Sigmoid colon (tissue), 3 donors: Measurements from ENCODE around the gene IL20RA.

Source experiments
- CTCF ChIP-seq, 4 experiments: fragments of 450-650 bp in 3 of 4; fragments of 200-600 bp in 1 of 4; IDR thresholded peaks; one replicate each; pipeline ENCODE4 v1.5.1; 2016 to 2019; ENCODE audit warnings: antibody characterized with exemption in 4 of 4, mild to moderate bottlenecking in 3 of 4, moderate library complexity in 2 of 4
- POLR2A ChIP-seq, 2 donors: fragments of 450-650 bp; IDR thresholded peaks; one replicate each; pipeline ENCODE4 v1.6.1; 2016; ENCODE audit warnings: antibody characterized with exemption in 2 of 2, mild to moderate bottlenecking in 2 of 2, moderate library complexity in 2 of 2

GRCh38 chr6:137089305-137089704 is 44.5 kb upstream of the IL20RA start:
- TF ChIP-seq CTCF (IDR thresholded peaks at IDR 0.05) (no peak), POLR2A (IDR thresholded peaks at IDR 0.05) (no peak)
